ENCODE results near the gene PDS5A. TPM values are rescaled to one million over a fixed set of nuclear protein-coding genes. Genes with fewer than 3 reads are reported as not detected.
A peak's percentile ranks its signal among the peaks of the same experiment; 100 is the strongest.
"Not testable (repeated sequence)": the region's sequence is repeated elsewhere in the genome, so short reads cannot be mapped to it uniquely, and the experiment has no call there.

Gene PDS5A
- polyA plus RNA-seq, 4 donors: 17.6 to 49.4 (median 23.0) TPM

GRCh38 chr4:39823191-39823590 is 154.5 kb downstream of the PDS5A start:
- WGBS, 3 donors: 60 to 77% (median 75%) methylated on average over 2 of the region's 2 CpGs
- Histone ChIP-seq H3K4me1 (ENCODE audit: control insufficient read depth in 3 of 3, insufficient read depth in 2 of 3, low read depth in 1 of 3, low read length in 2 of 3) (no peaks in the 10 kb centered on the region), H3K9me3 (ENCODE audit: control insufficient read depth in 2 of 2, insufficient read depth in 1 of 2, low read depth in 1 of 2, low read length in 1 of 2) (no peaks in the 10 kb centered on the region), H3K27ac (ENCODE audit: low read depth in 1 of 3, low read length in 2 of 3) (no peak overlapping the region), H3K4me3 (ENCODE audit: low read depth in 1 of 3, low read length in 3 of 3) (no peak overlapping the region), H3K36me3 (ENCODE audit: control insufficient read depth in 3 of 3, insufficient read depth in 2 of 3, low read depth in 1 of 3, low read length in 3 of 3) (peaks cover 2 to 20% (median 3%) of the 10 kb centered on the region in 3 donors), H3K27me3 (ENCODE audit: control insufficient read depth in 3 of 3, insufficient read depth in 3 of 3, low read length in 3 of 3) (no peaks in the 10 kb centered on the region)
- FAIRE-seq (no peak), DNase-seq (no peak)

GRCh38 chr4:39822662-39823061 is 155.0 kb downstream of the PDS5A start:
- H3K4me3 ChIP-seq (ENCODE audit: low read depth in 1 of 3, low read length in 3 of 3): no peak overlapping the region
- no peaks in the 10 kb centered on the region for H3K27me3 ChIP-seq (ENCODE audit: control insufficient read depth in 3 of 3, insufficient read depth in 3 of 3, low read length in 3 of 3)
- no peak for DNase-seq
- H3K27ac ChIP-seq (ENCODE audit: low read depth in 1 of 3, low read length in 2 of 3): no peak overlapping the region
- H3K9me3 ChIP-seq (ENCODE audit: control insufficient read depth in 2 of 2, insufficient read depth in 1 of 2, low read depth in 1 of 2, low read length in 1 of 2): no peaks in the 10 kb centered on the region
- H3K36me3 ChIP-seq (ENCODE audit: control insufficient read depth in 3 of 3, insufficient read depth in 2 of 3, low read depth in 1 of 3, low read length in 3 of 3): peaks cover under 1 to 20% (median 2%) of the 10 kb centered on the region in 3 donors
- H3K4me1 ChIP-seq (ENCODE audit: control insufficient read depth in 3 of 3, insufficient read depth in 2 of 3, low read depth in 1 of 3, low read length in 2 of 3): no peaks in the 10 kb centered on the region
- no peak for FAIRE-seq

GRCh38 chr4:39821951-39822350 is 155.8 kb downstream of the PDS5A start:
- no peaks in the 10 kb centered on the region for H3K27me3 ChIP-seq (ENCODE audit: control insufficient read depth in 3 of 3, insufficient read depth in 3 of 3, low read length in 3 of 3)
- FAIRE-seq (no peak), DNase-seq (no peak)
- peaks cover 0 to 17% (median 2%) of the 10 kb centered on the region in 3 donors for H3K36me3 ChIP-seq (ENCODE audit: control insufficient read depth in 3 of 3, insufficient read depth in 2 of 3, low read depth in 1 of 3, low read length in 3 of 3)
- H3K4me3 ChIP-seq (ENCODE audit: low read depth in 1 of 3, low read length in 3 of 3): no peak overlapping the region
- 97 to 99% (median 98%) methylated on average over 9 of the region's 9 CpGs for WGBS, 3 donors
- no peak overlapping the region for H3K27ac ChIP-seq (ENCODE audit: low read depth in 1 of 3, low read length in 2 of 3)
- H3K9me3 ChIP-seq (ENCODE audit: control insufficient read depth in 2 of 2, insufficient read depth in 1 of 2, low read depth in 1 of 2, low read length in 1 of 2): no peaks in the 10 kb centered on the region
- no peaks in the 10 kb centered on the region for H3K4me1 ChIP-seq (ENCODE audit: control insufficient read depth in 3 of 3, insufficient read depth in 2 of 3, low read depth in 1 of 3, low read length in 2 of 3)

GRCh38 chr4:39820186-39820585 is 157.5 kb downstream of the PDS5A start:
- DNase-seq: no peak
- Histone ChIP-seq H3K27ac (ENCODE audit: low read depth in 1 of 3, low read length in 2 of 3) (no peak overlapping the region), H3K27me3 (ENCODE audit: control insufficient read depth in 3 of 3, insufficient read depth in 3 of 3, low read length in 3 of 3) (no peaks in the 10 kb centered on the region), H3K4me1 (ENCODE audit: control insufficient read depth in 3 of 3, insufficient read depth in 2 of 3, low read depth in 1 of 3, low read length in 2 of 3) (no peaks in the 10 kb centered on the region), H3K9me3 (ENCODE audit: control insufficient read depth in 2 of 2, insufficient read depth in 1 of 2, low read depth in 1 of 2, low read length in 1 of 2) (no peaks in the 10 kb centered on the region), H3K36me3 (ENCODE audit: control insufficient read depth in 3 of 3, insufficient read depth in 2 of 3, low read depth in 1 of 3, low read length in 3 of 3) (peaks cover 0 to 8% (median 0%) of the 10 kb centered on the region in 3 donors), H3K4me3 (ENCODE audit: low read depth in 1 of 3, low read length in 3 of 3) (no peak overlapping the region)
- FAIRE-seq: no peak
- 87 to 92% (median 89%) methylated on average over 5 of the region's 5 CpGs for WGBS, 3 donors

GRCh38 chr4:39818646-39819045 is 159.1 kb downstream of the PDS5A start:
- H3K36me3 ChIP-seq (ENCODE audit: control insufficient read depth in 3 of 3, insufficient read depth in 2 of 3, low read depth in 1 of 3, low read length in 3 of 3): peaks cover 0 to 8% (median 0%) of the 10 kb centered on the region in 3 donors
- 86 to 96% (median 94%) methylated on average over 5 of the region's 5 CpGs for WGBS, 3 donors
- H3K4me1 ChIP-seq (ENCODE audit: control insufficient read depth in 3 of 3, insufficient read depth in 2 of 3, low read depth in 1 of 3, low read length in 2 of 3): no peaks in the 10 kb centered on the region
- H3K9me3 ChIP-seq (ENCODE audit: control insufficient read depth in 2 of 2, insufficient read depth in 1 of 2, low read depth in 1 of 2, low read length in 1 of 2): no peaks in the 10 kb centered on the region
- H3K27me3 ChIP-seq (ENCODE audit: control insufficient read depth in 3 of 3, insufficient read depth in 3 of 3, low read length in 3 of 3): no peaks in the 10 kb centered on the region
- H3K27ac ChIP-seq (ENCODE audit: low read depth in 1 of 3, low read length in 2 of 3): no peak overlapping the region
- FAIRE-seq (no peak), DNase-seq (no peak)
- no peak overlapping the region for H3K4me3 ChIP-seq (ENCODE audit: low read depth in 1 of 3, low read length in 3 of 3)

- FAIRE-seq: no peak
- Histone ChIP-seq H3K36me3 (ENCODE audit: control insufficient read depth in 3 of 3, insufficient read depth in 2 of 3, low read depth in 1 of 3, low read length in 3 of 3) (no peaks in the 10 kb centered on the region), H3K27me3 (ENCODE audit: control insufficient read depth in 3 of 3, insufficient read depth in 3 of 3, low read length in 3 of 3) (no peaks in the 10 kb centered on the region), H3K4me3 (ENCODE audit: low read depth in 1 of 3, low read length in 3 of 3) (no peak overlapping the region), H3K27ac (ENCODE audit: low read depth in 1 of 3, low read length in 2 of 3) (no peak overlapping the region), H3K4me1 (ENCODE audit: control insufficient read depth in 3 of 3, insufficient read depth in 2 of 3, low read depth in 1 of 3, low read length in 2 of 3) (no peaks in the 10 kb centered on the region), H3K9me3 (ENCODE audit: control insufficient read depth in 2 of 2, insufficient read depth in 1 of 2, low read depth in 1 of 2, low read length in 1 of 2) (no peaks in the 10 kb centered on the region)
- DNase-seq: peak in 1 of 2 donors; percentile 9
- 74 to 83% (median 80%) methylated on average over 7 of the region's 7 CpGs for WGBS, 3 donors
Observed at GRCh38 chr4:39814403-39815185, 163.1 kb downstream of the PDS5A start.

GRCh38 chr4:39813761-39814160 is 163.9 kb downstream of the PDS5A start:
- not testable (repeated sequence) for H3K4me3 ChIP-seq (ENCODE audit: low read depth in 1 of 3, low read length in 3 of 3); H3K27me3 ChIP-seq (ENCODE audit: control insufficient read depth in 3 of 3, insufficient read depth in 3 of 3, low read length in 3 of 3)
- WGBS, 3 donors: 7 to 46% (median 29%) methylated on average over 2 of the region's 2 CpGs

GRCh38 chr4:39813033-39813432 is 164.7 kb downstream of the PDS5A start:
- not testable (repeated sequence) for DNase-seq

More at GRCh38 chr4:39813761-39814160, 163.9 kb downstream of the PDS5A start:
- not testable (repeated sequence) for DNase-seq; H3K9me3 ChIP-seq (ENCODE audit: control insufficient read depth in 2 of 2, insufficient read depth in 1 of 2, low read depth in 1 of 2, low read length in 1 of 2); H3K4me1 ChIP-seq (ENCODE audit: control insufficient read depth in 3 of 3, insufficient read depth in 2 of 3, low read depth in 1 of 3, low read length in 2 of 3); H3K27ac ChIP-seq (ENCODE audit: low read depth in 1 of 3, low read length in 2 of 3); FAIRE-seq; H3K36me3 ChIP-seq (ENCODE audit: control insufficient read depth in 3 of 3, insufficient read depth in 2 of 3, low read depth in 1 of 3, low read length in 3 of 3)

GRCh38 chr4:39812500-39812899 is 165.2 kb downstream of the PDS5A start:
- no peaks in the 10 kb centered on the region for H3K36me3 ChIP-seq (ENCODE audit: control insufficient read depth in 3 of 3, insufficient read depth in 2 of 3, low read depth in 1 of 3, low read length in 3 of 3)
- FAIRE-seq (no peak), DNase-seq (no peak)
- no peaks in the 10 kb centered on the region for H3K4me1 ChIP-seq (ENCODE audit: control insufficient read depth in 3 of 3, insufficient read depth in 2 of 3, low read depth in 1 of 3, low read length in 2 of 3)
- H3K4me3 ChIP-seq (ENCODE audit: low read depth in 1 of 3, low read length in 3 of 3): no peak overlapping the region
- peaks cover 0 to 3% of the 10 kb centered on the region in 2 donors for H3K9me3 ChIP-seq (ENCODE audit: control insufficient read depth in 2 of 2, insufficient read depth in 1 of 2, low read depth in 1 of 2, low read length in 1 of 2)
- H3K27ac ChIP-seq (ENCODE audit: low read depth in 1 of 3, low read length in 2 of 3): no peak overlapping the region
- WGBS, 3 donors: 47 to 65% (median 65%) methylated on average over 6 of the region's 6 CpGs
- no peaks in the 10 kb centered on the region for H3K27me3 ChIP-seq (ENCODE audit: control insufficient read depth in 3 of 3, insufficient read depth in 3 of 3, low read length in 3 of 3)

More at GRCh38 chr4:39813033-39813432, 164.7 kb downstream of the PDS5A start:
- not testable (repeated sequence) for H3K27ac ChIP-seq (ENCODE audit: low read depth in 1 of 3, low read length in 2 of 3); H3K36me3 ChIP-seq (ENCODE audit: control insufficient read depth in 3 of 3, insufficient read depth in 2 of 3, low read depth in 1 of 3, low read length in 3 of 3); H3K27me3 ChIP-seq (ENCODE audit: control insufficient read depth in 3 of 3, insufficient read depth in 3 of 3, low read length in 3 of 3); H3K9me3 ChIP-seq (ENCODE audit: control insufficient read depth in 2 of 2, insufficient read depth in 1 of 2, low read depth in 1 of 2, low read length in 1 of 2); H3K4me1 ChIP-seq (ENCODE audit: control insufficient read depth in 3 of 3, insufficient read depth in 2 of 3, low read depth in 1 of 3, low read length in 2 of 3); H3K4me3 ChIP-seq (ENCODE audit: low read depth in 1 of 3, low read length in 3 of 3); FAIRE-seq
- WGBS, 3 donors: 0% methylated on average over 1 of the region's 1 CpG; no CpG with 5 or more reads in 2 of the 3 donors

All from small intestine (tissue), 7 donors.